Measurements from ENCODE around the gene PSMG4. TPM values are rescaled to one million over a fixed set of nuclear protein-coding genes. Genes with fewer than 3 reads are reported as not detected.
A peak's percentile ranks its signal among the peaks of the same experiment; 100 is the strongest.

PSMG4 gene
- total RNA-seq, 1 donor from 2014 or later = 23.9 TPM

- peaks cover 5 to 9% of the 10 kb centered on the region in 2 donors for H3K4me1 ChIP-seq
- no peak for TF ChIP-seq CTCF (IDR thresholded peaks at IDR 0.05)
- H3K27ac ChIP-seq = no peak overlapping the region
- H3K4me3 ChIP-seq = no peak overlapping the region
- no peak for DNase-seq (ENCODE audit: low spot score in 2 of 2)
- no peaks in the 10 kb centered on the region for H3K27me3 ChIP-seq
- H3K36me3 ChIP-seq = no peaks in the 10 kb centered on the region
- no peaks in the 10 kb centered on the region for H3K9me3 ChIP-seq
- intact Hi-C loops (cut with DNase I) = no loop called here
Measured at GRCh38 chr6:3222506-3223038, 36.2 kb upstream of the PSMG4 start.

- no peak for DNase-seq (ENCODE audit: low spot score in 2 of 2)
- Histone ChIP-seq H3K4me3 (no peak overlapping the region), H3K36me3 (no peaks in the 10 kb centered on the region), H3K27ac (no peak overlapping the region), H3K4me1 (peaks cover 13 to 33% of the 10 kb centered on the region in 2 donors), H3K27me3 (peaks cover 13% of the 10 kb centered on the region), H3K9me3 (no peaks in the 10 kb centered on the region)
- no peak for TF ChIP-seq CTCF (IDR thresholded peaks at IDR 0.05)
- intact Hi-C loops (cut with DNase I) = loop anchor here (2.0 to 5.0 kb wide), 2 partner anchors 15 to 64 kb away; no protein-coding TSS in a partner anchor
Measured at GRCh38 chr6:3226042-3226441, 32.7 kb upstream of the PSMG4 start.

- no peak for TF ChIP-seq CTCF (IDR thresholded peaks at IDR 0.05)
- Histone ChIP-seq H3K4me3 (peak overlapping the region; percentile 43 to 58), H3K27ac (no peak overlapping the region), H3K27me3 (peaks cover 13% of the 10 kb centered on the region), H3K9me3 (no peaks in the 10 kb centered on the region), H3K4me1 (peaks cover 13 to 40% of the 10 kb centered on the region in 2 donors), H3K36me3 (no peaks in the 10 kb centered on the region)
- DNase-seq (ENCODE audit: low spot score in 2 of 2) = no peak
- intact Hi-C loops (cut with DNase I) = loop anchor here (2.0 to 5.0 kb wide), 2 partner anchors 16 to 64 kb away; no protein-coding TSS in a partner anchor
Measured at GRCh38 chr6:3226481-3227362, 32.0 kb upstream of the PSMG4 start.

- Histone ChIP-seq H3K27ac (no peak within 1 kb of the TSS), H3K4me1 (peaks cover 13 to 46% of the 10 kb centered on the region in 2 donors), H3K27me3 (peaks cover 13% of the 10 kb centered on the region), H3K4me3 (peak within 1 kb of the TSS; percentile 43 to 58), H3K9me3 (no peaks in the 10 kb centered on the region), H3K36me3 (no peaks in the 10 kb centered on the region)
- intact Hi-C loops (cut with DNase I) = loop anchor here (2.0 to 5.0 kb wide), 2 partner anchors 17 to 65 kb away; no protein-coding TSS in a partner anchor
- no peak for DNase-seq (ENCODE audit: low spot score in 2 of 2)
- no peak for TF ChIP-seq CTCF (IDR thresholded peaks at IDR 0.05)
Measured at GRCh38 chr6:3227363-3228045, 31.2 kb upstream of the PSMG4 start, which contains the start of gene TUBB2B. TUBB2B (minus strand) TSS chr6:3227653; CDS start chr6:3227543, 110 bp downstream.

- Histone ChIP-seq H3K27me3 (peaks cover 13% of the 10 kb centered on the region), H3K27ac (no peak overlapping the region), H3K36me3 (no peaks in the 10 kb centered on the region), H3K4me1 (peaks cover 13 to 46% of the 10 kb centered on the region in 2 donors), H3K4me3 (peak overlapping the region; percentile 43 to 58), H3K9me3 (no peaks in the 10 kb centered on the region)
- peak in 1 of 2 donors; percentile 58 for DNase-seq (ENCODE audit: low spot score in 2 of 2)
- intact Hi-C loops (cut with DNase I) = loop anchor here (5.0 kb wide), 1 partner anchor 66 kb away; no protein-coding TSS in a partner anchor
- TF ChIP-seq CTCF (IDR thresholded peaks at IDR 0.05) = no peak
Measured at GRCh38 chr6:3228046-3228671, 30.6 kb upstream of the PSMG4 start.
